NB4 (cell line): ENCODE results near the gene ZNF488.

Experiments used
- DNase-seq: peaks from one replicate; pipeline ENCODE4 v3.0.0; 2010; ENCODE audit warnings: low read depth
- H3K4me3 ChIP-seq: one replicate; pipeline ENCODE4 v1.5.1; 2011; ENCODE audit warnings: mild to moderate bottlenecking, low read depth, low read length, moderate library complexity
- CTCF ChIP-seq: IDR thresholded peaks from one replicate; pipeline ENCODE4 v1.5.1; 2012; ENCODE audit warnings: low read depth, low read length
- MYC ChIP-seq: IDR thresholded peaks from 2 replicates; pipeline ENCODE4 v1.6.1; 2011; ENCODE audit warnings: low read depth, low read length
- POLR2A ChIP-seq: IDR thresholded peaks from 2 replicates; pipeline ENCODE4 v1.6.1; 2011; ENCODE audit warnings: mild to moderate bottlenecking; ENCODE audit not compliant: insufficient read length; ENCODE audit errors: extremely low read depth
- TF ChIP-seq, protein P1 (sequence below): IDR thresholded peaks from 2 replicates; pipeline ENCODE4 v1.6.1; 2011; ENCODE audit warnings: low read depth, low read length

ZNF488 gene

DNA sequence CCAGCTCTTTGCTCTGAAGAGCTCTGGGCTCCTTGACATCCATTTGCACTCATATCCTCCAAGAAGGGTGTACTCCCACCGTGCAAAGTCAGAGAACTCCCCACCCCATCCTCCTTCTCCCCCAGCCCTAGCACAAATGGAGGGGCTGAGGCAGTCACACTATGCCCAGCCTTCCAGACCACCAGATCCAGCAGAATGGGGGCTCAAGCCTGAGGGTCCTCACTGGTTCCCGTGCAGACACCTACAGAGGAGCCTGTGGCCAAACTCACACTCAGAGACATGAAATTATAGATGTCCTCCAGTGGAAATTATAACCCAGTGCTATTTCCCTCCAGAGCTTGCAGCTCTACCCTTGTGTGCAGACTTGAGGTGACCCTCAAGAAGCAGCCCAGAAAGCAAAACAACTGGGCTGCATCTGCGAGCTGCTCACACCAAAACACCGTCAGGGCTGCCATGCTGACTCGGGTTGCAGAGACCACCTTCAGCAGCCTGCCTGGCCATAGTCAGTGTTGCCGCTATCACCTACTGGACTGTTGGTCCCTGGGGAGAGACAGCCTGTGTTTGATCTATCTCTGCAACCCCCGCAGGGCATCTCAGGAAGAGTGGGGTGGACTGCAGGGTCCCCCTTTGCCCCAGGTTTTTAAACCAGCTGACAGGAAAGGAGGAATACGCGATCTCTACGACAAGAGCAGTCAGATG is 7.4 kb downstream of the ZNF488 start:
- H3K4me3 ChIP-seq: no peak overlapping the region
- TF ChIP-seq POLR2A (no peak), CTCF (no peak), MYC (no peak)
- TF ChIP-seq, protein P1, sequence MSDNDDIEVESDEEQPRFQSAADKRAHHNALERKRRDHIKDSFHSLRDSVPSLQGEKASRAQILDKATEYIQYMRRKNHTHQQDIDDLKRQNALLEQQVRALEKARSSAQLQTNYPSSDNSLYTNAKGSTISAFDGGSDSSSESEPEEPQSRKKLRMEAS: no peak
- no peak for DNase-seq

DNA sequence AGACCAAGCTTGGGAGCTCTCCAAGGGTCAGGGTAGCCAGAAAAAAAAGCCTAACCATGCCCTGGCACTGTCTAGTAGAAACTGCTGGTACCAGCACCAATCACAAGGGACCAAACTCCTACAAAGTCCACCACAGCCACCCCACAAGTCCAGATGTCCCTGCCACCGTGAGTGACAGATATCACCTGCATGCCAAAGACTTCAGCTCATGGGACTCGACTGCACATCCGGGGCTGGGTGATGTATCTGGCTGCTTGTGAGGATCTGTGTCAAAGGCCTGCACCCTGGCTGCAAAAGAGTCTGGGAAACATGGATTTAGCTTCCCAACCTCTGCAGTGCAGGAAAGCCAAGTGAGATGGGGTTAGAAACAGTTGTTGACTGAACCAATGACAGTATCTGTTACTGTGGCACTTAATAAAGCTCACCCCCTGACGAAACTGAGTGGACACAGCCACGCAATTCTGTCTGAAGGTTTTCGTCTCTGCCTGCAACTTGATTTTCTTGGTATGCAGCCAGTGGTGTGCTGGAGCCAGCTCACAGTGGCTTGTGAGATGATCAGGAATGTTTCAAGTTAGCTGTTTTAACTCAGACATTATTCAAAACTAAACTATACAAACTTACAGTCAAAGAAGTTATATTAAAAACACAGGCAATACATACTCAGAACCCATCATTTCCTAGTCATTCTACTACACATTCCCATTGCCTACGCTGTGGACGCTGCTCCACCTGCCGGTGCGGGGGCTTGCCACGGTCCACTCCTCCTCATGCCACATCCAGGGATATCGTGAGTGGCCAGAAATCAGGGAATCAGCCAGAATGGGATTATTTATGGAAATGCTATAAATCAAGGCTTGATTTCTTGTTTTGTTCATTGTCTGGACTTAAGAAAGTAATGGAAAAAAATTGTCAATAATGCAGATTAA is 9.2 kb downstream of the ZNF488 start:
- TF ChIP-seq POLR2A: no peak
- no peak for TF ChIP-seq MYC
- TF ChIP-seq, protein P1: no peak
- no peak for TF ChIP-seq CTCF
- DNase-seq: no peak
- H3K4me3 ChIP-seq: no peak overlapping the region

- H3K4me3 ChIP-seq: no peak overlapping the region
- TF ChIP-seq MYC (no peak), POLR2A (no peak), CTCF (no peak)
- TF ChIP-seq, protein P1: no peak
- no peak for DNase-seq
These were observed 11.4 kb downstream of the ZNF488 start for GRCh38 chr10:47372726-47373125.

GRCh38 chr10:47371629-47372485 is 12.2 kb downstream of the ZNF488 start:
- DNase-seq: no peak
- no peak for TF ChIP-seq POLR2A
- no peak for TF ChIP-seq CTCF
- no peak overlapping the region for H3K4me3 ChIP-seq

GRCh38 chr10:47370878-47371277 is 13.2 kb downstream of the ZNF488 start:
- H3K4me3 ChIP-seq: no peak overlapping the region
- TF ChIP-seq MYC (no peak), CTCF (no peak), POLR2A (no peak)
- TF ChIP-seq, protein P1: no peak
- DNase-seq: no peak
